KMS-11 (cell line): ENCODE measurements around the gene KIRREL1.

Experiments
- H2AFZ ChIP-seq: fragments of 200-600 bp; sonication (generic); 2 replicates; pipeline ENCODE4 v1.6.1; 2016; ENCODE audit warnings: antibody characterized with exemption, mixed run types, low read depth
- H3K27ac ChIP-seq: fragments of 200-600 bp; sonication (generic); 2 replicates; pipeline ENCODE4 v1.6.1; 2016; ENCODE audit warnings: mild to moderate bottlenecking, mixed run types
- H3K27me3 ChIP-seq: fragments of 200-600 bp; sonication (generic); 2 replicates; pipeline ENCODE4 v1.6.1; 2017; ENCODE audit warnings: mild to moderate bottlenecking, low read depth, mixed run types, moderate library complexity; ENCODE audit not compliant: insufficient read depth
- H3K36me3 ChIP-seq: fragments of 200-600 bp; sonication (generic); 2 replicates; pipeline ENCODE4 v1.6.1; 2017; ENCODE audit warnings: mild to moderate bottlenecking, mixed run types; ENCODE audit not compliant: insufficient read depth
- H3K4me1 ChIP-seq: fragments of 200-600 bp; sonication (generic); 2 replicates; pipeline ENCODE4 v1.6.1; 2016; ENCODE audit warnings: mild to moderate bottlenecking, low read depth, mixed run types; ENCODE audit not compliant: poor library complexity, severe bottlenecking
- H3K4me2 ChIP-seq: fragments of 200-600 bp; sonication (generic); 2 replicates; pipeline ENCODE4 v1.7.0; 2016; ENCODE audit warnings: mild to moderate bottlenecking, mixed run types
- H3K4me3 ChIP-seq: fragments of 200-600 bp; sonication (generic); IDR thresholded peaks from 2 replicates; pipeline ENCODE4 v1.6.1; 2017; ENCODE audit warnings: low read depth, low read length, mixed read lengths; ENCODE audit not compliant: insufficient read depth
- H3K79me2 ChIP-seq: fragments of 200-600 bp; sonication (generic); 2 replicates; pipeline ENCODE4 v1.6.1; 2016; ENCODE audit warnings: low read depth, mixed run types; ENCODE audit not compliant: insufficient read depth
- H3K9ac ChIP-seq: fragments of 200-600 bp; sonication (generic); 2 replicates; pipeline ENCODE4 v1.6.1; 2016; ENCODE audit warnings: mild to moderate bottlenecking, mixed run types
- H4K20me1 ChIP-seq: fragments of 200-600 bp; sonication (generic); 2 replicates; pipeline ENCODE4 v1.6.1; 2016; ENCODE audit warnings: mild to moderate bottlenecking, mixed run types; ENCODE audit not compliant: insufficient read depth
- CTCF ChIP-seq: fragments of 200-600 bp; sonication (generic); conservative IDR thresholded peaks from 2 replicates; pipeline ENCODE4 v1.6.1; 2017; ENCODE audit warnings: low read depth, mild to moderate bottlenecking, antibody characterized with exemption, low read length, moderate library complexity, mixed read lengths

The KIRREL1 gene

GRCh38 chr1:158002022-158002630 lies 8.7 kb downstream of the KIRREL1 start:
- no peaks in the 10 kb centered on the region for H3K79me2 ChIP-seq
- H3K4me2 ChIP-seq, result no peak overlapping the region
- H3K4me3 ChIP-seq, result no peak overlapping the region
- H3K4me1 ChIP-seq, result no peaks in the 10 kb centered on the region
- no peaks in the 10 kb centered on the region for H3K27me3 ChIP-seq
- H3K27ac ChIP-seq, result no peak overlapping the region
- H4K20me1 ChIP-seq, result no peaks in the 10 kb centered on the region
- no peak overlapping the region for H3K9ac ChIP-seq
- no peak overlapping the region for H2AFZ ChIP-seq
- TF ChIP-seq CTCF, result no peak
- H3K36me3 ChIP-seq, result no peaks in the 10 kb centered on the region

GRCh38 chr1:158002631-158003405 lies 9.4 kb downstream of the KIRREL1 start:
- Histone ChIP-seq H3K79me2 (no peaks in the 10 kb centered on the region), H2AFZ (no peak overlapping the region), H3K36me3 (no peaks in the 10 kb centered on the region), H3K4me1 (no peaks in the 10 kb centered on the region), H3K4me2 (no peak overlapping the region), H4K20me1 (no peaks in the 10 kb centered on the region), H3K27ac (no peak overlapping the region), H3K27me3 (no peaks in the 10 kb centered on the region), H3K9ac (no peak overlapping the region), H3K4me3 (no peak overlapping the region)
- no peak for TF ChIP-seq CTCF

GRCh38 chr1:158003406-158003800 lies 10.0 kb downstream of the KIRREL1 start:
- Histone ChIP-seq H3K27ac (no peak overlapping the region), H3K4me1 (no peaks in the 10 kb centered on the region), H4K20me1 (no peaks in the 10 kb centered on the region), H3K79me2 (no peaks in the 10 kb centered on the region), H3K4me3 (no peak overlapping the region), H3K4me2 (no peak overlapping the region), H3K27me3 (no peaks in the 10 kb centered on the region), H2AFZ (no peak overlapping the region), H3K9ac (no peak overlapping the region), H3K36me3 (no peaks in the 10 kb centered on the region)
- no peak for TF ChIP-seq CTCF

GRCh38 chr1:158005224-158005623 lies 11.8 kb downstream of the KIRREL1 start:
- Histone ChIP-seq H4K20me1 (no peaks in the 10 kb centered on the region), H3K4me1 (no peaks in the 10 kb centered on the region), H3K27me3 (no peaks in the 10 kb centered on the region), H3K4me2 (no peak overlapping the region), H2AFZ (no peak overlapping the region), H3K79me2 (no peaks in the 10 kb centered on the region), H3K9ac (no peak overlapping the region), H3K4me3 (no peak overlapping the region), H3K36me3 (no peaks in the 10 kb centered on the region), H3K27ac (no peak overlapping the region)
- TF ChIP-seq CTCF, result no peak
